K562 (cell line): ENCODE results near the gene LMNTD2. TPM values are rescaled to one million over a fixed set of nuclear protein-coding genes. Genes with fewer than 3 reads are reported as not detected.
A peak's percentile ranks its signal among the peaks of the same experiment; 100 is the strongest.

ENCODE experiments used
- ASH1L ChIP-seq: fragments of 450-650 bp; IDR thresholded peaks from 2 replicates; pipeline ENCODE4 v1.6.1; 2018; ENCODE audit warnings: borderline replicate concordance, mild to moderate bottlenecking, low read depth; ENCODE audit not compliant: partially characterized antibody
- ATF7 ChIP-seq: fragments of 450-650 bp; IDR thresholded peaks from 2 replicates; pipeline ENCODE4 v1.7.1; 2014; ENCODE audit warnings: mild to moderate bottlenecking, moderate library complexity
- CLOCK ChIP-seq: fragments of 250-450 bp; sonication (Bioruptor Pico); IDR thresholded peaks from 2 replicates; pipeline ENCODE4 v1.4.0; 2020; ENCODE audit warnings: mild to moderate bottlenecking, moderate library complexity, borderline replicate concordance
- CTBP1 ChIP-seq: fragments of 450-650 bp; IDR thresholded peaks from 2 replicates; pipeline ENCODE4 v1.6.1; 2016; ENCODE audit warnings: borderline replicate concordance
- CXXC5 ChIP-seq: fragments of 250-450 bp; sonication (Bioruptor Pico); IDR thresholded peaks from 2 replicates; pipeline ENCODE4 v1.8.0; 2022; ENCODE audit warnings: inconsistent platforms, mild to moderate bottlenecking, moderate library complexity
- DACH1 ChIP-seq: fragments of 450-650 bp; IDR thresholded peaks from 2 replicates; pipeline ENCODE4 v1.6.1; 2018; ENCODE audit not compliant: partially characterized antibody
- POLR2A ChIP-seq: fragments of 450-650 bp; conservative IDR thresholded peaks from 2 replicates; pipeline ENCODE4 v1.6.1; 2016
- SFPQ ChIP-seq: fragments of 200-400 bp; formaldehyde crosslinking; IDR thresholded peaks from 2 replicates; pipeline ENCODE4 v1.6.1; 2017; ENCODE audit warnings: mild to moderate bottlenecking, low read depth, low read length, moderate library complexity
- ZKSCAN1 ChIP-seq: fragments of 150-350 bp; IDR thresholded peaks from 2 replicates; pipeline ENCODE4 v1.6.1; 2016; ENCODE audit warnings: low read depth, low read length
- polyA plus RNA-seq, 8 experiments: library from polyadenylated mRNA; depleted of rRNA in 4 of 8; stranded (reverse) in 5 of 8; unstranded in 3 of 8; fragments of >200 nt; fragmentation: Nextera tagmentation in 2 of 8; fragmentation: Illumina TruSeq in 1 of 8; extraction: Ambion mirVana in 2 of 8; extraction: Trizol in 1 of 8; gene quantifications; 2 replicates each; pipeline versions ENCODE4 v1.2.1 to v1.2.3, GENCODE V29; 2011 to 2014; ENCODE audit warnings: inconsistent platforms in 1 of 8, missing spikeins in 1 of 8
- total RNA-seq, 7 experiments: library from RNA; depleted of rRNA in 6 of 7; stranded (reverse); fragments of >200 nt in 6 of 7; fragmentation: Illumina TruSeq in 2 of 7; extraction: Trizol in 2 of 7; gene quantifications; 2 replicates each; pipeline versions ENCODE4 v1.2.1 to v1.2.3, GENCODE V29; 2011 to 2021; ENCODE audit warnings: low replicate concordance in 1 of 7
- TF ChIP-seq, protein P1 (sequence below), 2 experiments: fragments of 450-650 bp in 1 of 2; sonication (generic) in 1 of 2; formaldehyde crosslinking in 1 of 2; IDR thresholded peaks; 2 replicates each; pipeline versions ENCODE4 v1.7.1 to v1.9.0; 2016 to 2022; ENCODE audit warnings: inconsistent platforms in 1 of 2, mild to moderate bottlenecking in 1 of 2, missing genetic modification reagents in 1 of 2
- TF ChIP-seq, protein P2 (sequence below): sonication (generic); formaldehyde crosslinking; IDR thresholded peaks from 2 replicates; pipeline ENCODE4 v1.8.0; 2022; ENCODE audit warnings: mild to moderate bottlenecking, low read depth, missing genetic modification reagents

Gene LMNTD2
- total and polyA plus RNA-seq, 9 of the 15 experiments (the other 6 are each of a cell fraction or from before 2014, with no cell fraction given), result 0.48 to 4.2 (median 1.5) TPM; not detected in 3

- TF ChIP-seq SFPQ (no peak), CLOCK (CRISPR knock-in tag) (no peak), POLR2A (peak; percentile 76), ATF7 (peak; percentile 46; the same call in 1 of the 2 replicates), ZKSCAN1 (no peak), CTBP1 (peak; percentile 68), CXXC5 (peak; percentile 99), ASH1L (peak; percentile 71), DACH1 (no peak)
- TF ChIP-seq, protein P1, sequence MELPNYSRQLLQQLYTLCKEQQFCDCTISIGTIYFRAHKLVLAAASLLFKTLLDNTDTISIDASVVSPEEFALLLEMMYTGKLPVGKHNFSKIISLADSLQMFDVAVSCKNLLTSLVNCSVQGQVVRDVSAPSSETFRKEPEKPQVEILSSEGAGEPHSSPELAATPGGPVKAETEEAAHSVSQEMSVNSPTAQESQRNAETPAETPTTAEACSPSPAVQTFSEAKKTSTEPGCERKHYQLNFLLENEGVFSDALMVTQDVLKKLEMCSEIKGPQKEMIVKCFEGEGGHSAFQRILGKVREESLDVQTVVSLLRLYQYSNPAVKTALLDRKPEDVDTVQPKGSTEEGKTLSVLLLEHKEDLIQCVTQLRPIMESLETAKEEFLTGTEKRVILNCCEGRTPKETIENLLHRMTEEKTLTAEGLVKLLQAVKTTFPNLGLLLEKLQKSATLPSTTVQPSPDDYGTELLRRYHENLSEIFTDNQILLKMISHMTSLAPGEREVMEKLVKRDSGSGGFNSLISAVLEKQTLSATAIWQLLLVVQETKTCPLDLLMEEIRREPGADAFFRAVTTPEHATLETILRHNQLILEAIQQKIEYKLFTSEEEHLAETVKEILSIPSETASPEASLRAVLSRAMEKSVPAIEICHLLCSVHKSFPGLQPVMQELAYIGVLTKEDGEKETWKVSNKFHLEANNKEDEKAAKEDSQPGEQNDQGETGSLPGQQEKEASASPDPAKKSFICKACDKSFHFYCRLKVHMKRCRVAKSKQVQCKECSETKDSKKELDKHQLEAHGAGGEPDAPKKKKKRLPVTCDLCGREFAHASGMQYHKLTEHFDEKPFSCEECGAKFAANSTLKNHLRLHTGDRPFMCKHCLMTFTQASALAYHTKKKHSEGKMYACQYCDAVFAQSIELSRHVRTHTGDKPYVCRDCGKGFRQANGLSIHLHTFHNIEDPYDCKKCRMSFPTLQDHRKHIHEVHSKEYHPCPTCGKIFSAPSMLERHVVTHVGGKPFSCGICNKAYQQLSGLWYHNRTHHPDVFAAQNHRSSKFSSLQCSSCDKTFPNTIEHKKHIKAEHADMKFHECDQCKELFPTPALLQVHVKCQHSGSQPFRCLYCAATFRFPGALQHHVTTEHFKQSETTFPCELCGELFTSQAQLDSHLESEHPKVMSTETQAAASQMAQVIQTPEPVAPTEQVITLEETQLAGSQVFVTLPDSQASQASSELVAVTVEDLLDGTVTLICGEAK (IDR thresholded peaks at IDR 0.05), result peak; percentile 77
- TF ChIP-seq, protein P1 (CRISPR knock-in tag; IDR thresholded peaks at IDR 0.05), result no peak
- TF ChIP-seq, protein P2, sequence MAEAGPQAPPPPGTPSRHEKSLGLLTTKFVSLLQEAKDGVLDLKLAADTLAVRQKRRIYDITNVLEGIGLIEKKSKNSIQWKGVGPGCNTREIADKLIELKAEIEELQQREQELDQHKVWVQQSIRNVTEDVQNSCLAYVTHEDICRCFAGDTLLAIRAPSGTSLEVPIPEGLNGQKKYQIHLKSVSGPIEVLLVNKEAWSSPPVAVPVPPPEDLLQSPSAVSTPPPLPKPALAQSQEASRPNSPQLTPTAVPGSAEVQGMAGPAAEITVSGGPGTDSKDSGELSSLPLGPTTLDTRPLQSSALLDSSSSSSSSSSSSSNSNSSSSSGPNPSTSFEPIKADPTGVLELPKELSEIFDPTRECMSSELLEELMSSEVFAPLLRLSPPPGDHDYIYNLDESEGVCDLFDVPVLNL (CRISPR knock-in tag), result no peak
Measured at GRCh38 chr11:535519-536454, 24.8 kb downstream of the LMNTD2 start, which contains the start of gene HRAS (continued).
